SK-N-SH treated with all-trans-retinoic acid at 6 μM for 48 hours (cell line): ENCODE results near the gene INKA1.

Experiments
- ATAC-seq: fragments of 200-7000 bp; cut with Tn5 transposase; 3 replicates; pipeline ENCODE4 v1.9.1; 2020; ENCODE audit warnings: mild to moderate bottlenecking, moderate library complexity
- ARNTL ChIP-seq: fragments of 450-650 bp; formaldehyde crosslinking; IDR thresholded peaks from 2 replicates; pipeline ENCODE4 v1.5.0; 2020; ENCODE audit warnings: low read depth, mild to moderate bottlenecking, moderate library complexity, borderline replicate concordance
- BACH2 ChIP-seq: fragments of 250-450 bp; sonication (Bioruptor Pico); IDR thresholded peaks from 2 replicates; pipeline ENCODE4 v1.9.0; 2021; ENCODE audit warnings: mild to moderate bottlenecking, borderline replicate concordance
- CSDC2 ChIP-seq: fragments of 250-450 bp; sonication (Bioruptor Pico); IDR thresholded peaks from 2 replicates; pipeline ENCODE4 v1.5.0; 2020; ENCODE audit warnings: mild to moderate bottlenecking, moderate library complexity
- ESRRG ChIP-seq: fragments of 250-450 bp; sonication (Bioruptor Pico); IDR thresholded peaks from 2 replicates; pipeline ENCODE4 v1.6.1; 2021; ENCODE audit warnings: mild to moderate bottlenecking
- GLIS3 ChIP-seq: fragments of 250-450 bp; sonication (Bioruptor Pico); IDR thresholded peaks from 2 replicates; pipeline ENCODE4 v1.5.0; 2020; ENCODE audit warnings: mild to moderate bottlenecking, moderate library complexity
- ISL1 ChIP-seq: fragments of 250-450 bp; sonication (Bioruptor Pico); IDR thresholded peaks from 2 replicates; pipeline ENCODE4 v2.1.2; 2022; ENCODE audit warnings: mild to moderate bottlenecking, moderate library complexity
- OSR1 ChIP-seq: fragments of 250-450 bp; sonication (Bioruptor Pico); IDR thresholded peaks from 2 replicates; pipeline ENCODE4 v1.8.0; 2022; ENCODE audit warnings: moderate library complexity, mild to moderate bottlenecking, inconsistent platforms
- PPARA ChIP-seq: fragments of 250-450 bp; sonication (Bioruptor Pico); IDR thresholded peaks from 2 replicates; pipeline ENCODE4 v1.5.0; 2020; ENCODE audit warnings: mild to moderate bottlenecking, borderline replicate concordance
- RARB ChIP-seq: fragments of 250-450 bp; sonication (Bioruptor Pico); IDR thresholded peaks from 2 replicates; pipeline ENCODE4 v1.8.0; 2021; ENCODE audit warnings: mild to moderate bottlenecking, moderate library complexity
- SNAI2 ChIP-seq: fragments of 250-450 bp; sonication (Bioruptor Pico); IDR thresholded peaks from 2 replicates; pipeline ENCODE4 v1.5.0; 2020; ENCODE audit warnings: mild to moderate bottlenecking, moderate library complexity
- TCF4 ChIP-seq: fragments of 250-450 bp; sonication (Bioruptor Pico); IDR thresholded peaks from 2 replicates; pipeline ENCODE4 v1.8.0; 2021; ENCODE audit warnings: mild to moderate bottlenecking, moderate library complexity, borderline replicate concordance
- TOX ChIP-seq: fragments of 250-450 bp; sonication (Bioruptor Pico); IDR thresholded peaks from 2 replicates; pipeline ENCODE4 v1.8.0; 2021; ENCODE audit warnings: mild to moderate bottlenecking, moderate library complexity, borderline replicate concordance
- ZC3H10 ChIP-seq: fragments of 250-450 bp; sonication (Bioruptor Pico); IDR thresholded peaks from 2 replicates; pipeline ENCODE4 v1.5.1; 2021; ENCODE audit warnings: mild to moderate bottlenecking, moderate library complexity
- ZFP3 ChIP-seq: fragments of 250-450 bp; sonication (Bioruptor Pico); IDR thresholded peaks from 2 replicates; pipeline ENCODE4 v1.5.0; 2020; ENCODE audit warnings: mild to moderate bottlenecking, moderate library complexity
- ZFP30 ChIP-seq: fragments of 450-650 bp; formaldehyde crosslinking; IDR thresholded peaks from 2 replicates; pipeline ENCODE4 v1.5.0; 2022; ENCODE audit warnings: mild to moderate bottlenecking, moderate library complexity
- ZNF565 ChIP-seq: fragments of 450-650 bp; formaldehyde crosslinking; conservative IDR thresholded peaks from 2 replicates; pipeline ENCODE4 v1.5.0; 2020; ENCODE audit warnings: low read depth, mild to moderate bottlenecking, moderate library complexity
- ZNF70 ChIP-seq: fragments of 450-650 bp; formaldehyde crosslinking; IDR thresholded peaks from 2 replicates; pipeline ENCODE4 v1.5.0; 2020; ENCODE audit warnings: mild to moderate bottlenecking, moderate library complexity
- ZNF8 ChIP-seq: fragments of 450-650 bp; formaldehyde crosslinking; IDR thresholded peaks from 2 replicates; pipeline ENCODE4 v1.5.0; 2020; ENCODE audit warnings: mild to moderate bottlenecking, moderate library complexity
- TF ChIP-seq, protein P1 (sequence below): fragments of 250-450 bp; sonication (Bioruptor Pico); IDR thresholded peaks from 2 replicates; pipeline ENCODE4 v1.5.1; 2021; ENCODE audit warnings: mild to moderate bottlenecking, moderate library complexity
- TF ChIP-seq, protein P2 (sequence below): fragments of 250-450 bp; sonication (Bioruptor Pico); IDR thresholded peaks from 2 replicates; pipeline ENCODE4 v1.5.1; 2020; ENCODE audit warnings: low read depth, mild to moderate bottlenecking, moderate library complexity
- TF ChIP-seq, protein P3 (sequence below): fragments of 250-450 bp; sonication (Bioruptor Pico); IDR thresholded peaks from 2 replicates; pipeline ENCODE4 v1.8.0; 2020; ENCODE audit warnings: mild to moderate bottlenecking, moderate library complexity, borderline replicate concordance
- TF ChIP-seq, protein P4 (sequence below): fragments of 250-450 bp; sonication (Bioruptor Pico); IDR thresholded peaks from 2 replicates; pipeline ENCODE4 v1.8.0; 2021; ENCODE audit warnings: low read depth, mild to moderate bottlenecking, moderate library complexity, borderline replicate concordance
- TF ChIP-seq, protein P5 (sequence below): fragments of 250-450 bp; sonication (Bioruptor Pico); IDR thresholded peaks from 2 replicates; pipeline ENCODE4 v1.5.0; 2020; ENCODE audit warnings: mild to moderate bottlenecking, moderate library complexity

The INKA1 gene

DNA sequence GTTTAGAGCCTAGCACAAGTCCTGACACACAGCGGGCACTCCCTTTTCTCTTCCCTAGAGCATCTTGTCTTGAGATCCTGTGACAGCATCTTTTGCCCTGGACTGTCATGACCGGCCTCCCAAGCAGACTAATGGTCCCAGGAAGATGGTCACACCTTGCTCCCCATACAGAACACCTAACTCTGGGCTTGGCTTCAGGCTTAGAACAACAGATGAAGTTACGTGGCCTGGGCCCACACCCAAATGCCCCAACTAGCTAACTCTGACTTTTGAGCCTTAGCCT is 15.9 kb upstream of the INKA1 start (continued):
- TF ChIP-seq ISL1 (CRISPR knock-in tag) (no peak), ZC3H10 (CRISPR knock-in tag) (no peak)

DNA sequence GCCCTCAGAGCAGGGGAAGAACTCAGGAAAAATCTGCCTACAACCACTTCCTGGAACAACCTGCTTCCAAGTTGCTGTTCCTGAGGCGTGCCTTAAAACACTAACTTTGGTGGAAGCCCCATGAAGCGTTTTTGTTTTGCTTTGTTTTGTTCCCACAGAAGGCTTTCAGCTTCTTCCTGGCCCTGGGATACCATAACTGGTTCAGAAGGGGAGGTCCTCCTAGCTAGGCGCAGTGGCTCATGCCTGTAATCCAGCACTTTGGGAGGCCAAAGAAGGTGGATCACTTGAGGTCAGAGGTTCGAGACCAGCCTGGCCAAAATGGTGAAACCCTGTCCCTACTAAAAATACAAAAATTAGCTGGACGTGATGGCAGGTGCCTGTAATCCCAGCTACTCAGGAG is 15.5 kb upstream of the INKA1 start:
- no peak for ATAC-seq
- TF ChIP-seq ZFP30 (CRISPR knock-in tag) = no peak
- TF ChIP-seq GLIS3 (CRISPR knock-in tag) = no peak
- TF ChIP-seq TCF4 = no peak
- no peak for TF ChIP-seq ISL1 (CRISPR knock-in tag)
- no peak for TF ChIP-seq ZNF70 (CRISPR knock-in tag)
- no peak for TF ChIP-seq OSR1 (CRISPR knock-in tag)
- TF ChIP-seq, protein P1, sequence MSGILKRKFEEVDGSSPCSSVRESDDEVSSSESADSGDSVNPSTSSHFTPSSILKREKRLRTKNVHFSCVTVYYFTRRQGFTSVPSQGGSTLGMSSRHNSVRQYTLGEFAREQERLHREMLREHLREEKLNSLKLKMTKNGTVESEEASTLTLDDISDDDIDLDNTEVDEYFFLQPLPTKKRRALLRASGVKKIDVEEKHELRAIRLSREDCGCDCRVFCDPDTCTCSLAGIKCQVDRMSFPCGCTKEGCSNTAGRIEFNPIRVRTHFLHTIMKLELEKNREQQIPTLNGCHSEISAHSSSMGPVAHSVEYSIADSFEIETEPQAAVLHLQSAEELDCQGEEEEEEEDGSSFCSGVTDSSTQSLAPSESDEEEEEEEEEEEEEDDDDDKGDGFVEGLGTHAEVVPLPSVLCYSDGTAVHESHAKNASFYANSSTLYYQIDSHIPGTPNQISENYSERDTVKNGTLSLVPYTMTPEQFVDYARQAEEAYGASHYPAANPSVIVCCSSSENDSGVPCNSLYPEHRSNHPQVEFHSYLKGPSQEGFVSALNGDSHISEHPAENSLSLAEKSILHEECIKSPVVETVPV (CRISPR knock-in tag) = no peak
- no peak for TF ChIP-seq CSDC2
- no peak for TF ChIP-seq RARB (CRISPR knock-in tag)
- TF ChIP-seq PPARA (CRISPR knock-in tag) = no peak
- TF ChIP-seq TOX (CRISPR knock-in tag) = no peak
- TF ChIP-seq SNAI2 (CRISPR knock-in tag) = no peak
- no peak for TF ChIP-seq BACH2 (CRISPR knock-in tag)
- TF ChIP-seq ZFP3 = no peak
- TF ChIP-seq ZC3H10 (CRISPR knock-in tag) = no peak
- TF ChIP-seq, protein P2, sequence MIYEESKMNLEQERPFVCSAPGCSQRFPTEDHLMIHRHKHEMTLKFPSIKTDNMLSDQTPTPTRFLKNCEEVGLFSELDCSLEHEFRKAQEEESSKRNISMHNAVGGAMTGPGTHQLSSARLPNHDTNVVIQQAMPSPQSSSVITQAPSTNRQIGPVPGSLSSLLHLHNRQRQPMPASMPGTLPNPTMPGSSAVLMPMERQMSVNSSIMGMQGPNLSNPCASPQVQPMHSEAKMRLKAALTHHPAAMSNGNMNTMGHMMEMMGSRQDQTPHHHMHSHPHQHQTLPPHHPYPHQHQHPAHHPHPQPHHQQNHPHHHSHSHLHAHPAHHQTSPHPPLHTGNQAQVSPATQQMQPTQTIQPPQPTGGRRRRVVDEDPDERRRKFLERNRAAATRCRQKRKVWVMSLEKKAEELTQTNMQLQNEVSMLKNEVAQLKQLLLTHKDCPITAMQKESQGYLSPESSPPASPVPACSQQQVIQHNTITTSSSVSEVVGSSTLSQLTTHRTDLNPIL = no peak
- TF ChIP-seq, protein P3, sequence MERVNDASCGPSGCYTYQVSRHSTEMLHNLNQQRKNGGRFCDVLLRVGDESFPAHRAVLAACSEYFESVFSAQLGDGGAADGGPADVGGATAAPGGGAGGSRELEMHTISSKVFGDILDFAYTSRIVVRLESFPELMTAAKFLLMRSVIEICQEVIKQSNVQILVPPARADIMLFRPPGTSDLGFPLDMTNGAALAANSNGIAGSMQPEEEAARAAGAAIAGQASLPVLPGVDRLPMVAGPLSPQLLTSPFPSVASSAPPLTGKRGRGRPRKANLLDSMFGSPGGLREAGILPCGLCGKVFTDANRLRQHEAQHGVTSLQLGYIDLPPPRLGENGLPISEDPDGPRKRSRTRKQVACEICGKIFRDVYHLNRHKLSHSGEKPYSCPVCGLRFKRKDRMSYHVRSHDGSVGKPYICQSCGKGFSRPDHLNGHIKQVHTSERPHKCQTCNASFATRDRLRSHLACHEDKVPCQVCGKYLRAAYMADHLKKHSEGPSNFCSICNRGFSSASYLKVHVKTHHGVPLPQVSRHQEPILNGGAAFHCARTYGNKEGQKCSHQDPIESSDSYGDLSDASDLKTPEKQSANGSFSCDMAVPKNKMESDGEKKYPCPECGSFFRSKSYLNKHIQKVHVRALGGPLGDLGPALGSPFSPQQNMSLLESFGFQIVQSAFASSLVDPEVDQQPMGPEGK (CRISPR knock-in tag) = no peak
- no peak for TF ChIP-seq ARNTL (CRISPR knock-in tag)
- no peak for TF ChIP-seq ZNF8

DNA sequence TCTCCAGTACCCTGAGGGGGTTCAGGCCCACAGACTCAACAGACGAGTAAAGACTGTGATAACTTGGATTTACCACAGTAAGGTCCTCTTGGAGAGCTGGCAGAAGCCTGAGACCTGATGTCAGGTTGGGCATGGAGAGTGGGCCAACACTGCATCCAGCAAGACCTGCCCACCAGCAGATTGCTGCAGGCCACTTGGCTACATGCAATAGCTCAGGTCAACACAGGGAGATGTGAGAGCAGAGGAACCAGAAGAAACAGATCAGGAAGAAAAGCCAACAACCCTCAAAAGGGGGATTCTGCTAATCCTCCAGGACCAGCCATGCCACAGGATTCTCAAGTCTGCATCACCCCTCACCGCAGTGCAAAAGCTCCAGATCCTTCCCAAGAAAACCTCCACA is 15.0 kb upstream of the INKA1 start:
- TF ChIP-seq ESRRG (CRISPR knock-in tag) = no peak
- TF ChIP-seq RARB (CRISPR knock-in tag) = no peak
- TF ChIP-seq, protein P4, sequence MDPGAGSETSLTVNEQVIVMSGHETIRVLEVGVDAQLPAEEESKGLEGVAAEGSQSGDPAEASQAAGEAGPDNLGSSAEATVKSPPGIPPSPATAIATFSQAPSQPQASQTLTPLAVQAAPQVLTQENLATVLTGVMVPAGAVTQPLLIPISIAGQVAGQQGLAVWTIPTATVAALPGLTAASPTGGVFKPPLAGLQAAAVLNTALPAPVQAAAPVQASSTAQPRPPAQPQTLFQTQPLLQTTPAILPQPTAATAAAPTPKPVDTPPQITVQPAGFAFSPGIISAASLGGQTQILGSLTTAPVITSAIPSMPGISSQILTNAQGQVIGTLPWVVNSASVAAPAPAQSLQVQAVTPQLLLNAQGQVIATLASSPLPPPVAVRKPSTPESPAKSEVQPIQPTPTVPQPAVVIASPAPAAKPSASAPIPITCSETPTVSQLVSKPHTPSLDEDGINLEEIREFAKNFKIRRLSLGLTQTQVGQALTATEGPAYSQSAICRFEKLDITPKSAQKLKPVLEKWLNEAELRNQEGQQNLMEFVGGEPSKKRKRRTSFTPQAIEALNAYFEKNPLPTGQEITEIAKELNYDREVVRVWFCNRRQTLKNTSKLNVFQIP (CRISPR knock-in tag) = no peak
- TF ChIP-seq ISL1 (CRISPR knock-in tag) = no peak
- no peak for TF ChIP-seq ZNF565 (CRISPR knock-in tag)
- TF ChIP-seq ZFP3 = no peak
- no peak for TF ChIP-seq GLIS3 (CRISPR knock-in tag)
- TF ChIP-seq, protein P2 = no peak
- TF ChIP-seq ZNF70 (CRISPR knock-in tag) = no peak
- TF ChIP-seq TOX (CRISPR knock-in tag) = no peak
- TF ChIP-seq ZFP30 (CRISPR knock-in tag) = no peak
- TF ChIP-seq, protein P5, sequence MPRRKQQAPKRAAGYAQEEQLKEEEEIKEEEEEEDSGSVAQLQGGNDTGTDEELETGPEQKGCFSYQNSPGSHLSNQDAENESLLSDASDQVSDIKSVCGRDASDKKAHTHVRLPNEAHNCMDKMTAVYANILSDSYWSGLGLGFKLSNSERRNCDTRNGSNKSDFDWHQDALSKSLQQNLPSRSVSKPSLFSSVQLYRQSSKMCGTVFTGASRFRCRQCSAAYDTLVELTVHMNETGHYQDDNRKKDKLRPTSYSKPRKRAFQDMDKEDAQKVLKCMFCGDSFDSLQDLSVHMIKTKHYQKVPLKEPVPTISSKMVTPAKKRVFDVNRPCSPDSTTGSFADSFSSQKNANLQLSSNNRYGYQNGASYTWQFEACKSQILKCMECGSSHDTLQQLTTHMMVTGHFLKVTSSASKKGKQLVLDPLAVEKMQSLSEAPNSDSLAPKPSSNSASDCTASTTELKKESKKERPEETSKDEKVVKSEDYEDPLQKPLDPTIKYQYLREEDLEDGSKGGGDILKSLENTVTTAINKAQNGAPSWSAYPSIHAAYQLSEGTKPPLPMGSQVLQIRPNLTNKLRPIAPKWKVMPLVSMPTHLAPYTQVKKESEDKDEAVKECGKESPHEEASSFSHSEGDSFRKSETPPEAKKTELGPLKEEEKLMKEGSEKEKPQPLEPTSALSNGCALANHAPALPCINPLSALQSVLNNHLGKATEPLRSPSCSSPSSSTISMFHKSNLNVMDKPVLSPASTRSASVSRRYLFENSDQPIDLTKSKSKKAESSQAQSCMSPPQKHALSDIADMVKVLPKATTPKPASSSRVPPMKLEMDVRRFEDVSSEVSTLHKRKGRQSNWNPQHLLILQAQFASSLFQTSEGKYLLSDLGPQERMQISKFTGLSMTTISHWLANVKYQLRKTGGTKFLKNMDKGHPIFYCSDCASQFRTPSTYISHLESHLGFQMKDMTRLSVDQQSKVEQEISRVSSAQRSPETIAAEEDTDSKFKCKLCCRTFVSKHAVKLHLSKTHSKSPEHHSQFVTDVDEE (CRISPR knock-in tag) = no peak
- no peak for TF ChIP-seq OSR1 (CRISPR knock-in tag)
- no peak for TF ChIP-seq BACH2 (CRISPR knock-in tag)
- no peak for TF ChIP-seq SNAI2 (CRISPR knock-in tag)
- no peak for TF ChIP-seq ZC3H10 (CRISPR knock-in tag)
- no peak for TF ChIP-seq PPARA (CRISPR knock-in tag)
- TF ChIP-seq CSDC2 = no peak
- TF ChIP-seq, all 23 proteins: peak for 0
- ATAC-seq = no peak
